GM21526 (cell line): Measurements from ENCODE around the gene GMDS.

Experiments used
- ATAC-seq: cut with Tn5 transposase; IDR thresholded peaks from one replicate; pipeline ENCODE4 v1.9.1; 2021; ENCODE audit warnings: moderate library complexity; ENCODE audit not compliant: unreplicated experiment, low FRiP score

Gene GMDS

GRCh38 chr6:1652842-1653241 is 592.6 kb downstream of the GMDS start:
- ATAC-seq = no peak

GRCh38 chr6:1651362-1651761 is 594.0 kb downstream of the GMDS start:
- no peak for ATAC-seq

- no peak for ATAC-seq
These were observed 599.8 kb downstream of the GMDS start for GRCh38 chr6:1645466-1646185.

- ATAC-seq = no peak
These were observed 600.8 kb downstream of the GMDS start for GRCh38 chr6:1644516-1645060.

- no peak for ATAC-seq
These were observed 601.5 kb downstream of the GMDS start for GRCh38 chr6:1643830-1644445.

GRCh38 chr6:1643111-1643510 is 602.3 kb downstream of the GMDS start:
- no peak for ATAC-seq

GRCh38 chr6:1641343-1641885 is 604.0 kb downstream of the GMDS start:
- no peak for ATAC-seq

GRCh38 chr6:1640476-1640875 is 604.9 kb downstream of the GMDS start:
- no peak for ATAC-seq

- ATAC-seq = no peak
These were observed 606.0 kb downstream of the GMDS start for GRCh38 chr6:1639430-1639829.

- ATAC-seq = no peak
These were observed 608.2 kb downstream of the GMDS start for GRCh38 chr6:1636971-1637871.

- ATAC-seq = no peak
These were observed 609.1 kb downstream of the GMDS start for GRCh38 chr6:1636272-1636825.

- ATAC-seq = no peak
These were observed 609.9 kb downstream of the GMDS start for GRCh38 chr6:1635305-1636010.

- ATAC-seq = no peak
These were observed 611.3 kb downstream of the GMDS start for GRCh38 chr6:1634081-1634480.

- ATAC-seq = no peak
These were observed 611.9 kb downstream of the GMDS start for GRCh38 chr6:1633366-1634021.

- ATAC-seq = no peak
These were observed 614.2 kb downstream of the GMDS start for GRCh38 chr6:1631251-1631650.

GRCh38 chr6:1630771-1631217 is 614.6 kb downstream of the GMDS start:
- no peak for ATAC-seq

- ATAC-seq = no peak
These were observed 615.1 kb downstream of the GMDS start for GRCh38 chr6:1630212-1630770.

- ATAC-seq = no peak
These were observed 616.1 kb downstream of the GMDS start for GRCh38 chr6:1629316-1629715.
